ENCODE measurements around the gene FBXW4. TPM values are rescaled to one million over a fixed set of nuclear protein-coding genes. Genes with fewer than 3 reads are reported as not detected.

FBXW4 gene
- total RNA-seq, 1 donor from 2014 or later, result 75.4 TPM

Small RNA genes lying within 50 kb of the gene (small RNA-seq; reads per million reads assigned to genes)
- gene MIR3158-1 (not detected), gene RNU6-1165P (not detected)

Other genes starting within 250 kb of the FBXW4 start
- gene POLL, start 106.9 kb downstream of the FBXW4 start, total RNA-seq, result 6.5 TPM
- gene DPCD, start 106.8 kb downstream of the FBXW4 start, total RNA-seq, result 28.5 TPM
- not detected for gene FGF8, start 80.9 kb upstream of the FBXW4 start, total RNA-seq
- gene NPM3, start 88.3 kb upstream of the FBXW4 start, total RNA-seq, result 53.4 TPM
- 407 TPM for gene OGA, start 123.3 kb upstream of the FBXW4 start, total RNA-seq
- 12.6 TPM for gene KCNIP2, start 148.6 kb upstream of the FBXW4 start, total RNA-seq